ENCODE data around the gene RBBP8NL.

The RBBP8NL gene

GRCh38 chr20:62418709-62419487, 8.4 kb downstream of the RBBP8NL start:
- no peak for DNase-seq

GRCh38 chr20:62417981-62418708, 9.2 kb downstream of the RBBP8NL start:
- DNase-seq, result no peak

GRCh38 chr20:62416651-62417637, 10.4 kb downstream of the RBBP8NL start:
- DNase-seq, result no peak

DNA sequence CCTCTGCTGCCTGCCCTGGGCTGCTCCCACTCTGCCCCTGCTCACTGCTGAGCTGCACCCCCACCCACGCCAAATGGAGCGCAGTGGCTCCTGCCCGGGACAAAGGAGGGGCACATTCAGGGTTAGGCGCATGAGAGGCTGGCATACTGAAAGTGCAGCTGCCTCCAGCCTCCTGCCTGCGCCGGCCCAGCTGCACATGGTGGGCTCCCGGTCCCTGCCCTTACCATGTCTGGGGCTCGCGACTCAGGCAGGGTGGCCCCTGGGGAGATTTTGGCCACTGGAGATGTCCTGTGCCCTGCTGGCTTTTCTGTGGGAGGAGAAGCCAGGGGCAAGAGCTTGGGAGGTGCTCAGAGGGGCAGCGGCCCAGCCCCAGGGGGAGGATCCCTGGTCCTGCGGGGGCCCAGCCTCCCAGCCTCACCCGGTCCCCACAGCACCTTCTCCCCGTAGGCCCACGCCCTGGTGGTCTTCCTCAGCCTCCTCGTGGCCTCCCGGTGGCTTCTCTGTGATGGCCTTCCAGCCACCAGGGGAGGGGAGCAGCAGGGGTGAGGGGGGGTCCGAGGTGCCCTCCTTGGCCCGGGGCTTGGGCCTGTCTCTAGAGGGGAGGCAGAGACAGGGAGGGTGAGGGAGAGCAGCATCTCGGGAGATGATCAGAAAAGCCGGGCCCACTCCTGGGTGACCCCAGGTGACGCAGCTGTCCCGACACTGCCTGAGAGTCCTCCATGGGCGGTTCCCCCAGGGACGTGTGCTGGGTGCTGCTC, 11.8 kb downstream of the RBBP8NL start:
- DNase-seq, result no peak

DNA sequence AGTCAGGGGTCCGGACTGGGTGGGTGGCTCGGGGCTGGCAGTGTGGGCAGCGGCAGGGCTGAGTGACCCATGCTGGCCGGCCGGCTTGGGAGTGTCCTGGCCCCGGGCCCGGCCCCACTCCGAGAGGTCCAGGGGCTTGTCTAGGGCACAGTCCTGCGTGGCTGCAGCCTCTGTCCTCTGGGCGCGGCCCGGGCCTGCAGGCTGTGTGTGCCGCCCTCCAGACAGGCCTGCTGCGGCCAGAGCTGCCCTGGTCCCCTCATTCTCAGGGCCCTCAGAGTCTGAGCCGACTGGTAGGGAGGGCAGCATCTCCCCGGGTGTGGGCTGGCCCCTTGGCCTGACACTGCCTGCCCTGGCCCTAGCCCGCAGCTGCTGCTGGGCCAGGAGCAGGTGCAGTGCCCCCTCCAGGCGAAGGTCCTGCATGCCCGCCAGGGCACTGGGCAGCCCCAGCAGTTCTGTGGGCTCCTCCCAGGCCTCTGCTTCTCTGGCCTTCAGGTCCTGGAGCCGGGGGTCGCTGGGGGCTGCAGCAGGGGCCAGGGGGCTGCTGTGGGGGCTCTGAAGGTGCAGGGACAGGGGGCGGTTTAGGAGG, 13.3 kb downstream of the RBBP8NL start:
- DNase-seq, result no peak

- no peak for DNase-seq
These were observed 14.2 kb downstream of the RBBP8NL start for GRCh38 chr20:62413025-62413570.

- no peak for DNase-seq
These were observed 14.9 kb downstream of the RBBP8NL start for GRCh38 chr20:62412194-62413024.

- no peak for DNase-seq
These were observed 15.7 kb downstream of the RBBP8NL start for GRCh38 chr20:62411479-62412193.

DNA sequence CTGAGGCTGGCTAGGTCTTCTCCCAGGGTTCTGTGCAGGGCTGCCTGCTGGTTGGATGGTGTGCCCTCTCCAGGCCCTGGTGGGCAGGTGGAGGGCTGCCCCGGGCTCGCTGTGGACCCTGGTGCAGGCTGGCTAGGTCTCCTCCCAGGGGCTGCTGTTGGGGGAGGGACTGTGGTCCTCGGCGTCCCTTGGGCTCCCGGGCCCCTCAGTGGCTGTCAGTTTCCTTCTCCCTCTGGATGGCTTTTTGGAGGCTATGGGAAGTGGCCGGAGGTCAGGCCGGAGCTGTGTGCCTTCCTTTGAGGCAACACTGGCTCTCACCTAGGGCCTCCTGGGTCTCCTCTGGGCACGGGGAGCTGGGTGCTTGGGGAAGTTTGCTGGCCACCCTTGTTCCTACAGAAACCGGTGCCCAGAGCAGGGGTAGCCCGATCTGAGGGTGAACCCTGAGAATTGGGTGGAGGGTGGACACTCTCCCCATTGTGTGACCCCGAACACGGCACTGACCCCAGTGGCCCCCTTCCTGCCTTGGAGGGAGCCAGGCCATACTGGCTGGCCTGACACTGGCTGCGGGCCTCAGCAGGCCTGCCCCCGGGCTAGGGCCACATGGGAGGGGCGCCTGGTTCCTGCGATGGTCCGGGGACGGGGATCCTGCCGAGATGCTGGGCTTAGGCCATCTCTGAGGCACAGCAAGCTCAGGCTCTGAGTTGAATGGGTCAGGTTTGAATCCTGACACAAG, 16.4 kb downstream of the RBBP8NL start:
- DNase-seq, result no peak

GRCh38 chr20:62409931-62410745, 17.2 kb downstream of the RBBP8NL start:
- peak in 1 of 2 experiments; percentile 44 for DNase-seq

DNA sequence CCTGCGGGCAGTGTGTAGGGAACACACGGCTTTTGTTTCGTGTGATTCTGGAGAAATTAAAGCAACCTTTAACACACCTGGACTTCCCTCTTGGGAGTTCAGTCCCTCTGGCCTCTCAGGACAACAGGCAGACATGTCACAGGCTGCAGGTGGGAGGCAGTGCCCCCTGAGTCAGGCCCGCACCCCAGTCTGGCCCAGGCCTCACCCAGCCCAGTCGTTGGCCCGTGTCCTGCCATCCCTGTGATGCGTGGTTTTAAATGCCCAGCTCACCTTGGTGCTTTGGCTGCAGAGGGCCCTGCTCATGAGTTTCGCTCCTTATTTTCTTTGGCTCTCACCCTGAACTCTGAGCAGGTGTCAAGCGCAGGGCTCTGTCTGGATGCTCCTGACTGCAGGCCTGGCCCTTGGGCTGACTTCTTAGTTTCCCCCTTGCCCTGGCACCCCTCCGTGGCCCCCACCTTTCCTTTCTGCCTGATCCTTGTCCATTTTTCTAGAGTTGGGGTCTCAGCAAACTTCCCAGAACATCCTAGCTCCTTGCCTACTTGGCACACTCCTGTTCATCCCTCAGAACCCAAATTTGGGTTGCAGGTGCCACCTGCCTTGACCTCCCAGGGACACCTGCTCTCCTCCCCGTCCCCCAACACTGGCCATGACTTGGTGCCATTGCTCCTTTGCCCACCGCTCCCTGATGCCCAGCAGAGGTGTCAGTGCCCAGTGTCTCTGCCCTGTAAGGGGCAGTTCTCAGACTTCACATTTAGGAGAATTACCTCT, 18.1 kb downstream of the RBBP8NL start:
- no peak for DNase-seq

GRCh38 chr20:62408640-62409039, 18.7 kb downstream of the RBBP8NL start:
- DNase-seq, result no peak

DNA sequence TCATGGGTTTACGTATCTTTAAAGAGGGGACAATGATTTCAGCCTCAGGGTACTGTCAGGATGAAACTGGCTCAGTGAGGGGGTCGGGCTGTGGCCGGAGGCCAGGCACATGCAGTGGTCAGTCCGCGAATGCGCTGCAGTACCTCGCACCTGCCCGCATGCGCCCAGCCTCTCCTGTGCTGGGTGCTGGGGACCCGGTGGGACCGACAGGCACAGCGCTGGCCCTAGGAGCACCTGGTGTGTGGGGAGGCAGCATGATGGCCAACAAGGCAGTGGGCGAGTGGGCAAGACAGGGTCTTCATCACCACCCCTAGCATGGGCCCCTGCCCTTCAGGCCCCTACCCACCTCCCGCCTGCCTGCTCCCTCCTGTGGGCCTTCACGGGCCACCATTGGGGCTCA, 19.3 kb downstream of the RBBP8NL start:
- DNase-seq, result no peak

- peak; percentile 91 to 96 for DNase-seq
These were observed 19.9 kb downstream of the RBBP8NL start, which contains the start of gene CABLES2 for GRCh38 chr20:62407221-62407992. Gene CABLES2, minus strand, starts transcription at chr20:62407285. Its CDS starts 9 bp downstream, at chr20:62407276.

DNA sequence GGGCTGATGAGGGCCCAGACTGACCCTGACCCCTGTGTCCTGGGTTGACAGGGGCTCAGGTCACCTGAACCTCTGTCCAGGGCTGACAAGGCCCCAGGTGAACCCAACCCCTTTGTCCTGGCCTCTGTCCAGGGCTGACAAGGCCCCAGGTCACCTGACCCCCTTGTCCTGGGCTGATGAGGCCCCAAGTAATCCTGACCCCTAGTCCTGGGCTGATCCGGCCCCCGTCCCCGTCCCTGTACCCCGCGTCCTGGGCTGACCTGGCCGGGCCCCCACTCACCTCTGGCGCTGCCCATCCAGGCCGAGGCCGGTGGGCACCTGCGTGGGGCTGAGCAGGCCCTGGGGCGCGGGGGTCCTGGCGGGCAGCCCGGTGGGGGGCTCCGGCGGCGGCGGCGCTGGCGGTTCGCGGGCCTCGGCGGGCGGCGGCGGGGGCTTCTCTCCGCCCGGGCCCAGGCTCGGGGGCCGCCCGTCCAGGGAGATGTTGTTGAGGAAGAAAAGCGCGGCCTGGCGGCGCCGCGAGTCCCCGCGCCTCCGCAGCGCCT, 20.6 kb downstream of the RBBP8NL start:
- DNase-seq, result no peak

DNA sequence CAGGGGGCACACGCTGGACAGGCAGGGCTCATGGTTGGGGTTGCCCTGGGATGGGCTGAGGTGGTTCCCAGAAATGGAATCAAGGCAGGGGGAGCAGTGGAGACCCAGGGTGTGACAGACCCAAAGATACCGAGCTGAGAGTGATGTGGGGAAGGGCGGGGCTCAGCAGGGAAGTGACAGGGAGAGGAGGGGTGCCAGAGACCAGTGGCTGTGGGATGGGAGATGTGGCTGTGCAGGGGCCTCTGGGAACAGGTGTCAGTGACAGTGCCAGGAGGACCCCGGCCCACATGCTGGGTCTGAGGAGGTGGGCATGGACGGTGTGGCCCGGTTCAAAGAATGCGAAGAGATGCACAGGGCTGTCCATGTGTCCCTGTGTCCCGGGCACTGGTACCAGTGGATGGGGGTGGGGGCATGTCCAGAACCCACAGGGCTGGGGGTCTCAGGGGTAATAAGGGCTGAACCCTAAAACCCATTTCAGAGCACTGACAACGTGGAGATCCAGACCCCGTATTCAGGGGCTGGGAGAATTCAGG, 21.3 kb downstream of the RBBP8NL start:
- no peak for DNase-seq
